SH-SY5Y (cell line): ENCODE results near the gene EGFL8.

Source experiments
- GATA2 ChIP-seq: IDR thresholded peaks from 2 replicates; pipeline ENCODE4 v1.6.1; 2011; ENCODE audit warnings: mild to moderate bottlenecking, low read depth, low read length
- GATA3 ChIP-seq: IDR thresholded peaks from 2 replicates; pipeline ENCODE4 v1.6.1; 2011; ENCODE audit warnings: low read depth, mild to moderate bottlenecking, low read length, moderate library complexity

DNA sequence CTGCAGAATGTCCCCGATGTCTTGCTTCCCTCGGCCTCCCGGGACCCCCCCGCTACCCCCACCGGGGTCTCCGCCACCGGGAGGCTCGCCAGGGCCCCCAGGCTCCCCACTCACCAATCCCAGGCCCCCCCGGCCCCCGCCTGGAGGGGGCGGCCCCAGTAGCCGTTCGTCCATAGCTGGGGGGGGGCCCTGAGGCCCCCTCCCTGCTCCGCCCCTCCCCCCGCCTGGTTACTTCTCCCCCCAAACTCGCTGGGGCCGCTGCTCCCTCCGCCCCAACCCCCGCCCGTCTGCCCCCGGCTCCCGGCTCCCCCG lies 25.3 kb downstream of the EGFL8 start:
- TF ChIP-seq GATA3 (no peak), GATA2 (no peak)
